SIG-M5 treated with dmso at 0.1 percent for 504 hours (cell line): ENCODE data around the gene ADAMTS6.

Source experiments
- DNase-seq: peaks from one replicate; lab custom pipeline; 2025; ENCODE audit not compliant: unreplicated experiment; lab: John Stamatoyannopoulos, UW

Gene ADAMTS6

GRCh38 chr5:65474130-65474711 lies 7.5 kb downstream of the ADAMTS6 start:
- DNase-seq = no peak

GRCh38 chr5:65468633-65469032 lies 13.1 kb downstream of the ADAMTS6 start:
- no peak for DNase-seq

- no peak for DNase-seq
Observed at GRCh38 chr5:65462139-65462705, 19.5 kb downstream of the ADAMTS6 start.

GRCh38 chr5:65461490-65461889 lies 20.2 kb downstream of the ADAMTS6 start:
- DNase-seq = no peak

- no peak for DNase-seq
Observed at GRCh38 chr5:65459995-65460394, 21.7 kb downstream of the ADAMTS6 start.

GRCh38 chr5:65455064-65455463 lies 26.7 kb downstream of the ADAMTS6 start:
- DNase-seq = no peak

GRCh38 chr5:65451436-65451835 lies 30.3 kb downstream of the ADAMTS6 start:
- no peak for DNase-seq

GRCh38 chr5:65446682-65447081 lies 35.0 kb downstream of the ADAMTS6 start:
- DNase-seq = no peak

- no peak for DNase-seq
Observed at GRCh38 chr5:65441800-65442199, 39.9 kb downstream of the ADAMTS6 start.

- no peak for DNase-seq
Observed at GRCh38 chr5:65440456-65440855, 41.3 kb downstream of the ADAMTS6 start.

GRCh38 chr5:65434122-65434521 lies 47.6 kb downstream of the ADAMTS6 start:
- peak; percentile 21 for DNase-seq

GRCh38 chr5:65426656-65427055 lies 55.1 kb downstream of the ADAMTS6 start:
- DNase-seq = no peak

- no peak for DNase-seq
Observed at GRCh38 chr5:65423623-65424022, 58.1 kb downstream of the ADAMTS6 start.

GRCh38 chr5:65418661-65419060 lies 63.1 kb downstream of the ADAMTS6 start:
- DNase-seq = no peak

GRCh38 chr5:65413822-65414221 lies 67.9 kb downstream of the ADAMTS6 start:
- no peak for DNase-seq

GRCh38 chr5:65412842-65413241 lies 68.9 kb downstream of the ADAMTS6 start:
- DNase-seq = no peak

- no peak for DNase-seq
Observed at GRCh38 chr5:65411356-65411755, 70.4 kb downstream of the ADAMTS6 start.

GRCh38 chr5:65395526-65396155 lies 86.1 kb downstream of the ADAMTS6 start:
- DNase-seq = no peak

- DNase-seq = no peak
Observed at GRCh38 chr5:65394087-65394486, 87.6 kb downstream of the ADAMTS6 start.

GRCh38 chr5:65391591-65391990 lies 90.1 kb downstream of the ADAMTS6 start:
- no peak for DNase-seq

GRCh38 chr5:65390208-65390607 lies 91.5 kb downstream of the ADAMTS6 start:
- DNase-seq = no peak

- no peak for DNase-seq
Observed at GRCh38 chr5:65383859-65384258, 97.9 kb downstream of the ADAMTS6 start.

- no peak for DNase-seq
Observed at GRCh38 chr5:65382582-65382981, 99.1 kb downstream of the ADAMTS6 start.
